H1 (cell line): ENCODE data around the gene MAGED2. TPM values are rescaled to one million over a fixed set of nuclear protein-coding genes. Genes with fewer than 3 reads are reported as not detected.

Source experiments
- CTCF ChIA-PET: fragments of 300-600 bp; sonication (Branson Sonifier 250); formaldehyde crosslinking; loops from one replicate; lab custom pipeline; 2021; ENCODE audit not compliant: partially characterized antibody; lab: Charles Lee
- POLR2A ChIA-PET: fragments of 300-600 bp; sonication (Branson Sonifier 250); formaldehyde crosslinking; loops from one replicate; lab custom pipeline; 2021; ENCODE audit warnings: inconsistent platforms; ENCODE audit not compliant: partially characterized antibody; lab: Charles Lee
- DNase-seq, 2 experiments: peaks; one replicate each; pipeline versions ENCODE4 v3.0.0 to v3.0.0-alpha.2; 2010 to 2022; ENCODE audit warnings: low spot score in 2 of 2, low read depth in 1 of 2, mixed read lengths in 1 of 2
- FAIRE-seq: peaks from 2 replicates; lab custom pipeline; 2011; peaks lifted over from hg19 to GRCh38; lab: Jason Lieb, UNC
- H2AFZ ChIP-seq: 2 replicates; pipeline ENCODE4 v1.8.1; 2012; ENCODE audit warnings: low read length, inconsistent platforms
- H2AK5ac ChIP-seq: 2 replicates; pipeline ENCODE4 v1.6.1; 2013; ENCODE audit warnings: low read depth, low read length
- H2BK120ac ChIP-seq: replicated peaks from 2 replicates; pipeline ENCODE3; 2013; ENCODE audit warnings: low read depth, low read length, inconsistent platforms
- H2BK12ac ChIP-seq: 2 replicates; pipeline ENCODE4 v1.6.1; 2013; ENCODE audit warnings: low read depth, low read length
- H2BK15ac ChIP-seq: 2 replicates; pipeline ENCODE4 v1.6.1; 2013; ENCODE audit warnings: low read length
- H2BK20ac ChIP-seq: 2 replicates; pipeline ENCODE4 v1.6.1; 2013; ENCODE audit warnings: low read length
- H2BK5ac ChIP-seq: 2 replicates; pipeline ENCODE4 v1.6.1; 2013; ENCODE audit warnings: low read depth, low read length
- H3K14ac ChIP-seq: 2 replicates; pipeline ENCODE4 v1.6.1; 2013; ENCODE audit warnings: inconsistent platforms; ENCODE audit not compliant: insufficient read length
- H3K18ac ChIP-seq: 2 replicates; pipeline ENCODE4 v1.6.1; 2013; ENCODE audit warnings: low read length; ENCODE audit errors: extremely low read depth
- H3K23ac ChIP-seq: 2 replicates; pipeline ENCODE4 v1.6.1; 2013; ENCODE audit warnings: inconsistent platforms; ENCODE audit not compliant: insufficient read length
- H3K23me2 ChIP-seq: 2 replicates; pipeline ENCODE4 v1.6.1; 2013; ENCODE audit warnings: low read depth, low read length
- H3K27ac ChIP-seq: 2 replicates; pipeline ENCODE4 v1.6.1; 2011; ENCODE audit warnings: low read depth, low read length, inconsistent platforms
- H3K27me3 ChIP-seq, 4 experiments: replicated peaks in 1 of 4; 1 replicate in 1 of 4; 2 replicates in 3 of 4; pipeline versions ENCODE4 v1.6.1 to v1.8.1; 2011 to 2013; ENCODE audit warnings: low read length in 3 of 4, mild to moderate bottlenecking in 3 of 4, inconsistent platforms in 2 of 4, mixed read lengths in 2 of 4, moderate library complexity in 1 of 4; ENCODE audit not compliant: control insufficient read depth in 3 of 4, insufficient read depth in 3 of 4; ENCODE audit errors: extremely low read depth in 1 of 4
- H3K36me3 ChIP-seq, 4 experiments: 2 replicates each; pipeline versions ENCODE4 v1.6.1 to v1.8.1; 2011 to 2013; ENCODE audit warnings: mild to moderate bottlenecking in 4 of 4, low read length in 3 of 4, moderate library complexity in 2 of 4, control low read depth in 1 of 4, inconsistent platforms in 1 of 4; ENCODE audit not compliant: insufficient read depth in 4 of 4, control insufficient read depth in 2 of 4
- H3K4ac ChIP-seq: replicated peaks from 2 replicates; pipeline ENCODE3; 2013; ENCODE audit warnings: low read length, low read depth, mixed read lengths, inconsistent platforms; ENCODE audit not compliant: insufficient read length
- H3K4me1 ChIP-seq, 4 experiments: replicated peaks in 1 of 4; 1 replicate in 1 of 4; 2 replicates in 3 of 4; pipeline versions ENCODE4 v1.6.1 to v1.8.1; 2011 to 2013; ENCODE audit warnings: low read length in 3 of 4, inconsistent platforms in 2 of 4, mixed read lengths in 1 of 4; ENCODE audit not compliant: insufficient read depth in 4 of 4, control insufficient read depth in 3 of 4
- H3K4me2 ChIP-seq, 2 experiments: 2 replicates each; pipeline versions ENCODE4 v1.6.1 to v1.8.1; 2011 to 2013; ENCODE audit warnings: low read depth in 2 of 2, low read length in 2 of 2, control low read depth in 1 of 2, inconsistent platforms in 1 of 2, mild to moderate bottlenecking in 1 of 2; ENCODE audit not compliant: insufficient read depth in 1 of 2
- H3K4me3 ChIP-seq, 4 experiments: fragments of 200-600, 300-600 bp in 1 of 4; sonication (generic), shearing (Covaris generic), sonication (Bioruptor Twin) in 1 of 4; 2 replicates each; pipeline versions ENCODE4 v1.5.1 to v1.8.1; 2011 to 2016; ENCODE audit warnings: low read length in 4 of 4, low read depth in 3 of 4, control low read depth in 2 of 4, inconsistent platforms in 2 of 4, mild to moderate bottlenecking in 2 of 4, mixed read lengths in 1 of 4, moderate library complexity in 1 of 4; ENCODE audit not compliant: insufficient read depth in 2 of 4; ENCODE audit errors: extremely low read depth in 1 of 4
- H3K56ac ChIP-seq: replicated peaks from 2 replicates; pipeline ENCODE3; 2013; ENCODE audit warnings: low read depth, mild to moderate bottlenecking, mixed read lengths, low read length, inconsistent platforms; ENCODE audit not compliant: insufficient read length
- H3K79me1 ChIP-seq: 2 replicates; pipeline ENCODE4 v1.6.1; 2013; ENCODE audit warnings: low read depth, low read length, control low read depth
- H3K79me2 ChIP-seq, 2 experiments: 2 replicates each; pipeline versions ENCODE4 v1.6.1 to v1.8.1; 2012 to 2013; ENCODE audit warnings: low read length in 2 of 2, mild to moderate bottlenecking in 2 of 2, inconsistent platforms in 1 of 2; ENCODE audit not compliant: insufficient read depth in 2 of 2, control insufficient read depth in 1 of 2
- H3K9ac ChIP-seq, 4 experiments: replicated peaks in 1 of 4; 1 replicate in 1 of 4; 2 replicates in 3 of 4; pipeline versions ENCODE4 v1.6.1 to v1.8.1; 2011 to 2013; ENCODE audit warnings: low read depth in 3 of 4, low read length in 3 of 4, control low read depth in 2 of 4, mild to moderate bottlenecking in 2 of 4, moderate library complexity in 2 of 4, inconsistent platforms in 1 of 4; ENCODE audit errors: extremely low read depth in 1 of 4
- H3K9me3 ChIP-seq, 2 experiments: 2 replicates each; pipeline versions ENCODE4 v1.6.1 to v1.8.1; 2012 to 2013; ENCODE audit warnings: mild to moderate bottlenecking in 2 of 2, moderate library complexity in 2 of 2, control low read depth in 1 of 2, inconsistent platforms in 1 of 2, low read depth in 1 of 2, low read length in 1 of 2, mixed read lengths in 1 of 2; ENCODE audit not compliant: insufficient read depth in 2 of 2
- H4K20me1 ChIP-seq, 2 experiments: replicated peaks in 1 of 2; 2 replicates each; pipeline versions ENCODE3 to v1.8.1; 2011 to 2013; ENCODE audit warnings: inconsistent platforms in 2 of 2, low read length in 2 of 2, mild to moderate bottlenecking in 1 of 2; ENCODE audit not compliant: insufficient read depth in 2 of 2, control insufficient read depth in 1 of 2
- H4K5ac ChIP-seq: 2 replicates; pipeline ENCODE4 v1.6.1; 2013; ENCODE audit warnings: low read length, low read depth, mixed read lengths, inconsistent platforms; ENCODE audit not compliant: insufficient read length
- H4K8ac ChIP-seq: 2 replicates; pipeline ENCODE4 v1.8.0; 2013; ENCODE audit warnings: mild to moderate bottlenecking, moderate library complexity, low read length, inconsistent platforms; ENCODE audit not compliant: insufficient read depth; ENCODE audit errors: extremely low read depth
- H4K91ac ChIP-seq: replicated peaks from 2 replicates; pipeline ENCODE3; 2013; ENCODE audit warnings: low read length, mixed read lengths, inconsistent platforms; ENCODE audit not compliant: insufficient read length
- WGBS, 2 experiments: shearing (Covaris generic) in 1 of 2; methylation state at CpG; one replicate each; pipeline versions ENCODE4 v1.1.6 to v1.1.7; 2013 to 2015; ENCODE audit warnings: low lambda C conversion rate in 2 of 2, mixed read lengths in 2 of 2, inconsistent platforms in 1 of 2, low coverage in 1 of 2, missing lambda C conversion rate in 1 of 2; ENCODE audit not compliant: insufficient replicate concordance in 2 of 2, insufficient coverage in 1 of 2, insufficient read length in 1 of 2; ENCODE audit errors: extremely low coverage in 1 of 2, missing lambda C conversion rate in 1 of 2; 5-methylcytosine and 5-hydroxymethylcytosine counted together
- polyA plus RNA-seq, 7 experiments: library from polyadenylated mRNA; depleted of rRNA in 3 of 7; stranded (reverse) in 5 of 7; unstranded in 2 of 7; fragments of >200 nt in 5 of 7; fragments of 200-250 nt in 2 of 7; gene quantifications; 1 replicate in 5 of 7; 2 replicates in 1 of 7; 4 replicates in 1 of 7; pipeline versions ENCODE4 v1.2.1 to v1.2.3, GENCODE V29; 2011 to 2013; ENCODE audit warnings: missing spikeins in 2 of 7, mixed read lengths in 2 of 7
- total RNA-seq: library from RNA; stranded (reverse); fragmentation: NEBNext Ultra II Directional; extraction: Animal tissue kit (Norgen Biotek cat#: 25700); gene quantifications from 2 replicates; pipeline ENCODE4 v1.2.1, GENCODE V29; 2021

The MAGED2 gene
- total and polyA plus RNA-seq, 2 of the 8 experiments (the other 6 are each of a cell fraction or from before 2014, with no cell fraction given): 83.3 to 120 TPM

- H3K23ac ChIP-seq: no peak overlapping the region
- WGBS, 2 experiments: 78% methylated on average over 2 of the region's 5 CpGs; no CpG with 5 or more reads in 1 of the 2 experiments
- no peak overlapping the region for H3K9ac ChIP-seq
- H2BK5ac ChIP-seq: no peak overlapping the region
- H3K4me3 ChIP-seq: no peak overlapping the region
- no peak overlapping the region for H2BK12ac ChIP-seq
- no peak overlapping the region for H2BK120ac ChIP-seq
- no peak overlapping the region for H4K5ac ChIP-seq
- no peak overlapping the region for H2AFZ ChIP-seq
- H3K56ac ChIP-seq: no peak overlapping the region
- no peak overlapping the region for H3K27ac ChIP-seq
- no peaks in the 10 kb centered on the region for H3K27me3 ChIP-seq
- POLR2A ChIA-PET: interaction anchor here (0.8 to 1.2 kb wide), 2 partner anchors 160 to 218 kb away, joined by 3 to 4 read pairs; no protein-coding TSS in a partner anchor
- H3K14ac ChIP-seq: no peak overlapping the region
- H3K79me1 ChIP-seq: no peaks in the 10 kb centered on the region
- peaks cover 2% of the 10 kb centered on the region; the same call in 1 of the 2 replicates for H3K23me2 ChIP-seq
- H3K36me3 ChIP-seq: peaks cover 14 to 45% (median 37%) of the 10 kb centered on the region in 4 experiments
- H3K4ac ChIP-seq: no peak overlapping the region
- H2AK5ac ChIP-seq: no peak overlapping the region
- H3K4me1 ChIP-seq: peaks cover 0 to 5% (median 0%) of the 10 kb centered on the region in 4 experiments; a peak in 4 of 7 replicates
- H3K4me2 ChIP-seq: no peak overlapping the region; a peak in 1 of 4 replicates
- DNase-seq: no peak
- CTCF ChIA-PET: interaction anchor here (1.3 kb wide), 1 partner anchor 24 kb away, joined by 3 read pairs; no protein-coding TSS in a partner anchor
- H2BK20ac ChIP-seq: no peak overlapping the region
- FAIRE-seq: no peak
- no peak overlapping the region for H4K91ac ChIP-seq
- H4K20me1 ChIP-seq: peaks cover 0 to 6% of the 10 kb centered on the region in 2 experiments
- H3K79me2 ChIP-seq: peaks cover 0 to 12% of the 10 kb centered on the region in 2 experiments; a peak in 2 of 4 replicates
- H4K8ac ChIP-seq: no peak overlapping the region
- H2BK15ac ChIP-seq: no peak overlapping the region
- H3K18ac ChIP-seq: no peak overlapping the region
- H3K9me3 ChIP-seq: no peaks in the 10 kb centered on the region
Measured at GRCh38 chrX:54810532-54810931, 3.0 kb downstream of the MAGED2 start.
